Measurements from ENCODE around the gene KIF18B.

The KIF18B gene

GRCh38 chr17:44935116-44935515 is 12.5 kb downstream of the KIF18B start:
- Mint-ChIP-seq H3K27ac (no peak overlapping the region), H3K9me3 (peaks cover 10% of the 10 kb centered on the region), H3K27me3 (ENCODE audit: low read depth) (no peaks in the 10 kb centered on the region), H3K36me3 (ENCODE audit: low read depth) (peaks cover 60% of the 10 kb centered on the region), H3K4me3 (no peak overlapping the region), H3K4me1 (no peaks in the 10 kb centered on the region)
- no peak for TF ChIP-seq CTCF (IDR thresholded peaks at IDR 0.05; ENCODE audit: unreplicated experiment in 3 of 3)

DNA sequence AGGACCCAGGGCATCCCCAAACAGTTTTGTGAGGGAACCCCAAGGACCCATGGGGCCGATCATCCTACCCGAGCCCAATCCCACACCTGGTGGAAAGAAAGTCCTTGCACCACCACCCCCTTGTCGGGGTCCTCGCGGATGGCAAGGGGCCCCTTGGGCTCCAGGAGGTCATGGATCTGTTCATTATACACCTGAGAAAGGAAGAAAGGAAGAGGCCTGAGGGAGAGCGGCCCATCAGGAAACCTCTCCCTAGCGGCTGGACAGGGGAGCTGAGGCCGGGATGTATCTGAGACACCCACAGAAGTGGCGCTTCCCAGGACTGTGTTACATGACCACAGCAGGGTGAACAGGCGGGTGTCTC is 12.8 kb downstream of the KIF18B start:
- peaks cover 60% of the 10 kb centered on the region for H3K36me3 Mint-ChIP-seq (ENCODE audit: low read depth)
- H3K27me3 Mint-ChIP-seq (ENCODE audit: low read depth) = no peaks in the 10 kb centered on the region
- no peak overlapping the region for H3K4me3 Mint-ChIP-seq
- no peak for TF ChIP-seq CTCF (IDR thresholded peaks at IDR 0.05; ENCODE audit: unreplicated experiment in 3 of 3)
- no peak overlapping the region for H3K27ac Mint-ChIP-seq
- no peaks in the 10 kb centered on the region for H3K4me1 Mint-ChIP-seq
- peaks cover 7% of the 10 kb centered on the region for H3K9me3 Mint-ChIP-seq

DNA sequence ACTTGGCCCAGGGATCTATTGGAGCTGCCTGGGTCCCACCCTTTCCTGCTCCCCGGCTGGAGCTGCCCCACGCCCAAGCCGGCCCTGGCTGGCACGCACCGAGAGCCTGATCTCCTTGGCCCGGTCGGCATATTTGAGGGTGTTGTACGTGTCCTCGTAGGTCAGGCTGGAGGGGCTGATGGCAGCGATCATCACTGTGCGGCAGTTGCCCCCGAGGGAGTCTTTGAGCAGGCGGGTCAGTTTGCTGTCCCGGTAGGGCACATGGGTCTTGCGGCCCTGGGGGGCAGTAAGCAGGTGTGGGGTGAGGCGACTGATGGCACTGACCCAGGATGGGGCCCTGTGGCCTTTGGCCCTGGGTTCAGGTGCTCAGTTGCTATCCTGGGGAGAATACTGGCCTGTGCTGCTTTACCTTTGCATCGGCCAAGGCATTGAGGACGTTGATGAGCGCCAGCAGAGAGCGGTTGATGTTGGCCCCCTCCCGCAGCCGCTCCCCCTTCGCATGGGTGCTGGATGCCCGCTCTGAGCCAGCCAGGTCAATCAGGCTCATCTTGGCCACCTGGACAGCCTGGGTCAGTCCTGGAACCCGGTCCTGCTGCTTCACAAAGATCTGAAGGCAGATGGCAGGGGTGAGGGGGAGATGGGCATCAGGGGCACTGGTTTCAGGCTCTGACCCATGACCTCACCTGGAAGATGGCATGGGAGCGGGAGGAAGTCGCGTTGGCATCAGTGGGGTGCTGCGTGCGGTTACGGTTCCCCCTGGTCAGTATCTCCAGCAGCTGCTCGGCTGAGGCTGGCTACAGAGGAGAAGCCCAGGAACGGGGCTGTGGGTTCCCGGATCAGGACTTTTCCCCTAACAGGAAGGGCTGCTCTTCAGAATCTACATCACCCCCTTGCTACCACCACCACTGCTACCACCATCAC is 13.5 kb downstream of the KIF18B start:
- Mint-ChIP-seq H3K9me3 (peaks cover 4% of the 10 kb centered on the region), H3K4me3 (no peak overlapping the region), H3K27ac (no peak overlapping the region), H3K36me3 (ENCODE audit: low read depth) (peaks cover 60% of the 10 kb centered on the region), H3K27me3 (ENCODE audit: low read depth) (no peaks in the 10 kb centered on the region), H3K4me1 (no peaks in the 10 kb centered on the region)
- TF ChIP-seq CTCF (IDR thresholded peaks at IDR 0.05; ENCODE audit: unreplicated experiment in 3 of 3) = no peak

GRCh38 chr17:44932787-44933097 is 14.8 kb downstream of the KIF18B start:
- Mint-ChIP-seq H3K27ac (no peak overlapping the region), H3K36me3 (ENCODE audit: low read depth) (peaks cover 53% of the 10 kb centered on the region), H3K4me3 (no peak overlapping the region), H3K27me3 (ENCODE audit: low read depth) (no peaks in the 10 kb centered on the region), H3K4me1 (no peaks in the 10 kb centered on the region), H3K9me3 (no peaks in the 10 kb centered on the region)
- TF ChIP-seq CTCF (IDR thresholded peaks at IDR 0.05; ENCODE audit: unreplicated experiment in 3 of 3) = no peak

- Mint-ChIP-seq H3K27me3 (ENCODE audit: low read depth) (no peaks in the 10 kb centered on the region), H3K9me3 (no peaks in the 10 kb centered on the region), H3K36me3 (ENCODE audit: low read depth) (peaks cover 51% of the 10 kb centered on the region), H3K4me3 (no peak overlapping the region), H3K4me1 (no peaks in the 10 kb centered on the region), H3K27ac (no peak overlapping the region)
- TF ChIP-seq CTCF (IDR thresholded peaks at IDR 0.05; ENCODE audit: unreplicated experiment in 3 of 3) = no peak
These were observed 15.3 kb downstream of the KIF18B start for GRCh38 chr17:44932096-44932786.
